ENCODE results near the gene CSNK1G3.

Gene CSNK1G3

DNA sequence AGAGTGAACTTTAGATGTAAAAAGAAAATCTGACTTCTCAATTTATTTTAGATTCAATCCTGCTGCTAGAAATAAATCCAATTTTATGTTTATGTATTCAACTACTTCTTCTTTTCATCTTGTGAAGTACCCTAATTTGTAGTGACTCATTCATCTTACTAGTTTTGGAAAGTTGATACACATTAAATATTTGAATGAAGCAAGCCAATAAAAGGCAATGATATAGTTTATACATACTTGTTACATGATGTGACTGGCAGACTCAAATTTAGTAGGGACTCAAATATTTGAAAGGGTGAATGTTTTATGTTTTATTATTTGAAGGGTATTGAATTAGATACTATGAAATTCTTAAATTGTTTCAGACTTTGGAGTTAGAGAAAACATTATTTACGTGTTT, 34.7 kb downstream of the CSNK1G3 start:
- no peak for TF ChIP-seq MYC (IDR thresholded peaks at IDR 0.05; ENCODE audit: low read depth, low read length)
- TF ChIP-seq CTCF (IDR thresholded peaks at IDR 0.05; ENCODE audit: low read depth, low read length) = no peak
- no peak for TF ChIP-seq MAX (IDR thresholded peaks at IDR 0.05; ENCODE audit: low read depth, low read length)
- TF ChIP-seq POLR2A (IDR thresholded peaks at IDR 0.05; ENCODE audit: extremely low read depth, insufficient read length) = no peak
- no peak for DNase-seq (ENCODE audit: low read depth)
- H3K4me3 ChIP-seq (ENCODE audit: low read depth, low read length) = no peak overlapping the region

DNA sequence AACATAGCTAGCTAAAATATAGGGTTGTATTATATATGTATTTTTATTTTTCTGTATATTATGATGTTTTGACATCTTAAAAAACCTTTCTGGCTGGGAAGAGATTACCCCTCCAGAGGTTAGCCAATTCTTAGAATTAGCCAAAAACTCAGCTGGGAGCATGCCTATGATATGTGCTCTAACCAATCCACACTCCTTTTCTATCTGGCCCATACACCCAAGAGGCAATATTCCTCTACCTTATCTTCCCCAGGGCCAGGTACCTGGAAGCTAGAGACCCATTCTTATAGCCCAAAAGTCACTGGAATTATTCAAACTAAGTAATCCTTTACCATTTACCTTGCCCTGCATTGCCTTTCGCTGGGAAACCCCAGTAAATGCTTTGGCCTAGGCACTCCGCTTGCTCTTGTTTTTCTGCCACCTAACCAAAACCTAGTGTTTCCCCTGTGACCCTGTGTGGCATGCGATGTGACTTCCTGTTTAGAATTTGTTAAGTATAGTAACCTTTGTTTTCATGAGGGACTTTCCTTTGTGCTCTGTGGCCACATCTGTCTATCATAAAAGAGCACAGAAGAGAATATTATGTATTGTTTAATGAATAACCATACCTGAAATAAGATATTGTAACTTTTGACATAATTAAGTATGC, 37.4 kb downstream of the CSNK1G3 start:
- no peak overlapping the region for H3K4me3 ChIP-seq (ENCODE audit: low read depth, low read length)
- DNase-seq (ENCODE audit: low read depth) = peak; percentile 27
- TF ChIP-seq MYC (IDR thresholded peaks at IDR 0.05; ENCODE audit: low read depth, low read length) = no peak
- TF ChIP-seq CTCF (IDR thresholded peaks at IDR 0.05; ENCODE audit: low read depth, low read length) = no peak
- TF ChIP-seq POLR2A (IDR thresholded peaks at IDR 0.05; ENCODE audit: extremely low read depth, insufficient read length) = no peak
- no peak for TF ChIP-seq MAX (IDR thresholded peaks at IDR 0.05; ENCODE audit: low read depth, low read length)

- DNase-seq (ENCODE audit: low read depth) = no peak
- H3K4me3 ChIP-seq (ENCODE audit: low read depth, low read length) = no peak overlapping the region
- TF ChIP-seq MAX (IDR thresholded peaks at IDR 0.05; ENCODE audit: low read depth, low read length) (no peak), POLR2A (IDR thresholded peaks at IDR 0.05; ENCODE audit: extremely low read depth, insufficient read length) (no peak), MYC (IDR thresholded peaks at IDR 0.05; ENCODE audit: low read depth, low read length) (no peak), CTCF (IDR thresholded peaks at IDR 0.05; ENCODE audit: low read depth, low read length) (no peak)
Measured at GRCh38 chr5:123554601-123555000, 42.6 kb downstream of the CSNK1G3 start.

DNA sequence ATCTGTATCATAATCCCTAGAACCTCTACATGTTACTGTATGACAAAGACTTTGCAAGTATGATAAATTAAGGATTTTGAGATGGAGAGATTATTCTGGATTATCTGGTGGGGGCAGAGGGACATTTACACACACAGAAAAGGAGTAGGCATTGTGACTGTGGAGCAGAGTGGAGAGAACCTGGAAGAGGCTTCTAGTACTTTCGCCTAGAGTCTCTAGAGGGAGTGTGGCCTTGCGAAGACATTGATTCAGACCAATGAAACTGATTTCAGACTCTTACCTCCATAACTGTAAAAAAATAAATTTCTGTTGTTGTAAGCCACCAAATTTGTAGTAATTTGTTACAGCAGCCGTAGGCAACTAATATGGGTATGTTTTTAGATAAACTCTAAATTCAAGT, 45.9 kb downstream of the CSNK1G3 start:
- no peak for DNase-seq (ENCODE audit: low read depth)
- TF ChIP-seq CTCF (IDR thresholded peaks at IDR 0.05; ENCODE audit: low read depth, low read length) = no peak

DNA sequence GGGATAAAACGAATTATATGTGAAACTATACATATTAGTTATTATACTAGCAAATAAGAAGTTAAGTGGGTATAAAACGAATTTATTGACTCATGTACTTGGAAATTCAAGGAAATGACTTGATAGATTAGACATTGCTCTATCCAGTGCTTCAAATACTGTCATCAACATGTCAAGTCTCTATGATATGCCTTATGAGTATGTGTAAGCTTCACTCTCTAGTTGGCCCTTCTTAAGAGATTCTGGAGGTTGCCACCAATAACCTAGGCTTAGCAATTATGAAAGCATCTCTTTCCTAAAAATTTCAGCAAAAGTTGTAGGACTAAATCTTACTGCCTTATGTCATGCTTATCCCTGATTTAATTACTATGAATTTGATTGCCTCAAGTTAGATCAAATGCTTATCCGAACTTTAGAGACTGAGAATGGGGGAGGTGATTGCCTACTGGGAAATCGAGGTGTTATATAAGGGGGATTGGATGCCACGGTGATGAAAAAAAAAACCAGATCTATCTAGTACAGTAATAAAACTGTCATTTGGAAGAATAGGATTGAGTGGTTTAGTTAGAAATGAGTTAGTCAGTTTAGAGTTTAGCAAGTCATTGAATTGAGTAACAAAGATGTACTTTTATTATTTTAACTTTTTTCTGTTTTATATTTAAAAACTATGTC, 46.9 kb downstream of the CSNK1G3 start:
- TF ChIP-seq MAX (IDR thresholded peaks at IDR 0.05; ENCODE audit: low read depth, low read length) (no peak), POLR2A (IDR thresholded peaks at IDR 0.05; ENCODE audit: extremely low read depth, insufficient read length) (no peak), CTCF (IDR thresholded peaks at IDR 0.05; ENCODE audit: low read depth, low read length) (no peak), MYC (IDR thresholded peaks at IDR 0.05; ENCODE audit: low read depth, low read length) (no peak)
- H3K4me3 ChIP-seq (ENCODE audit: low read depth, low read length) = no peak overlapping the region
- no peak for DNase-seq (ENCODE audit: low read depth)

More for the DNA sequence above, 45.9 kb downstream of the CSNK1G3 start:
- no peak overlapping the region for H3K4me3 ChIP-seq (ENCODE audit: low read depth, low read length)

Measured in NB4 (cell line).